OCI-LY3 (cell line): ENCODE results near the gene SCAF1.

ENCODE experiments used
- CTCF ChIP-seq: fragments of 200-600, 300-600 bp; sonication (generic); IDR thresholded peaks from 2 replicates; pipeline ENCODE4 v1.5.1; 2014; ENCODE audit warnings: antibody characterized with exemption, low read length, low read depth
- EZH2phosphoT487 ChIP-seq: fragments of 200-600 bp; shearing (Covaris generic); IDR thresholded peaks from 2 replicates; pipeline ENCODE4 v1.6.1; 2018; ENCODE audit warnings: antibody characterized with exemption, mixed run types, low read depth

- TF ChIP-seq CTCF, result no peak
- no peak for TF ChIP-seq EZH2phosphoT487
Measured at GRCh38 chr19:49663224-49663623, 21.2 kb downstream of the SCAF1 start.
